Body of pancreas (tissue), 4 donors: Measurements from ENCODE around the gene IL17B. TPM values are rescaled to one million over a fixed set of nuclear protein-coding genes. Genes with fewer than 3 reads are reported as not detected.

ENCODE experiments used
- ATAC-seq: fragments of 150-250 bp; one replicate; pipeline ENCODE4 v1.9.1; 2016
- DNase-seq, 4 donors: peaks; one replicate each; pipeline ENCODE4 v3.0.0-alpha.2; 2019
- H3K27ac ChIP-seq, 4 donors: fragments of 200-600 bp; sonication (generic); 1 replicate in 3 of 4; 2 replicates in 1 of 4; pipeline versions ENCODE4 v1.5.1 to v1.6.1; 2016 to 2019; ENCODE audit warnings: mild to moderate bottlenecking in 1 of 4, mixed read lengths in 1 of 4, moderate library complexity in 1 of 4
- H3K27me3 ChIP-seq, 2 donors: fragments of 200-600 bp; sonication (generic); one replicate each; pipeline ENCODE4 v1.6.0; 2016; ENCODE audit warnings: mild to moderate bottlenecking in 1 of 2
- H3K36me3 ChIP-seq, 2 donors: fragments of 200-600 bp; sonication (generic); replicated peaks in 1 of 2; 2 replicates each; pipeline ENCODE4 v1.5.1; 2016; ENCODE audit warnings: low read depth in 2 of 2; ENCODE audit not compliant: insufficient read depth in 1 of 2
- H3K4me1 ChIP-seq: fragments of 200-600 bp; sonication (generic); one replicate; pipeline ENCODE4 v1.6.0; 2016
- H3K4me3 ChIP-seq, 2 donors: fragments of 200-600 bp; sonication (generic); 1 replicate in 1 of 2; 2 replicates in 1 of 2; pipeline ENCODE4 v1.5.1; 2016 to 2019
- H3K9me3 ChIP-seq, 3 donors: fragments of 200-600 bp; sonication (generic); 1 replicate in 2 of 3; 2 replicates in 1 of 3; pipeline ENCODE4 v1.5.1; 2016
- CTCF ChIP-seq, 7 experiments: fragments of 450-650 bp in 4 of 7; fragments of 200-600 bp in 3 of 7; sonication (generic) in 3 of 7; IDR thresholded peaks; one replicate each; pipeline ENCODE4 v1.5.1; 2016 to 2019; ENCODE audit warnings: antibody characterized with exemption in 7 of 7
- POLR2A ChIP-seq, 3 donors: fragments of 450-650 bp; IDR thresholded peaks; one replicate each; pipeline ENCODE4 v1.6.1; 2016; ENCODE audit warnings: antibody characterized with exemption in 3 of 3, mild to moderate bottlenecking in 2 of 3
- WGBS, 2 donors: methylation state at CpG; one replicate each; pipeline ENCODE4 v1.1.5; 2017; 5-methylcytosine and 5-hydroxymethylcytosine counted together
- intact Hi-C: fragments of 100-400 bp; cut with DNase I; formaldehyde crosslinking; loops from one replicate; pipeline ENCODE4 v1.15.1; 2023
- total RNA-seq, 2 donors: library from RNA; depleted of rRNA; stranded (reverse); fragments of >200 nt; gene quantifications; one replicate each; pipeline ENCODE4 v1.1.0, GENCODE V29; 2016

The IL17B gene
- total RNA-seq, 2 donors from 2014 or later: not detected

GRCh38 chr5:149424371-149425315 lies 45.6 kb upstream of the IL17B start:
- Histone ChIP-seq H3K36me3 (no peaks in the 10 kb centered on the region), H3K27me3 (no peaks in the 10 kb centered on the region), H3K9me3 (no peaks in the 10 kb centered on the region), H3K27ac (no peak overlapping the region), H3K4me1 (no peaks in the 10 kb centered on the region), H3K4me3 (no peak overlapping the region)
- WGBS, 2 donors: 73 to 77% methylated on average over 9 to 10 of the region's 10 CpGs
- no peak for DNase-seq
- TF ChIP-seq POLR2A (IDR thresholded peaks at IDR 0.05): no peak
- TF ChIP-seq CTCF (IDR thresholded peaks at IDR 0.05): no peak
- ATAC-seq: no peak
- intact Hi-C loops: no loop called here

GRCh38 chr5:149423794-149424268 lies 44.7 kb upstream of the IL17B start:
- ATAC-seq: peak; percentile 10
- Histone ChIP-seq H3K4me3 (no peak overlapping the region), H3K4me1 (no peaks in the 10 kb centered on the region), H3K36me3 (no peaks in the 10 kb centered on the region), H3K27ac (peak overlapping the region in 1 of 4 donors; percentile 48), H3K9me3 (no peaks in the 10 kb centered on the region), H3K27me3 (no peaks in the 10 kb centered on the region)
- DNase-seq: no peak
- intact Hi-C loops: no loop called here
- no peak for TF ChIP-seq POLR2A (IDR thresholded peaks at IDR 0.05)
- TF ChIP-seq CTCF (IDR thresholded peaks at IDR 0.05): no peak
- 60 to 70% methylated on average over 4 to 7 of the region's 7 CpGs for WGBS, 2 donors

- Histone ChIP-seq H3K9me3 (no peaks in the 10 kb centered on the region), H3K4me1 (no peaks in the 10 kb centered on the region), H3K27me3 (no peaks in the 10 kb centered on the region), H3K36me3 (no peaks in the 10 kb centered on the region), H3K27ac (peak overlapping the region in 2 of 4 donors; percentile 6 to 48), H3K4me3 (no peak overlapping the region)
- no peak for TF ChIP-seq POLR2A (IDR thresholded peaks at IDR 0.05)
- TF ChIP-seq CTCF (IDR thresholded peaks at IDR 0.05): no peak
- DNase-seq: no peak
- 65 to 69% methylated on average over 9 of the region's 9 CpGs for WGBS, 2 donors
- ATAC-seq: no peak
- intact Hi-C loops: no loop called here
These were observed 44.1 kb upstream of the IL17B start for GRCh38 chr5:149423049-149423793.

- peak overlapping the region in 1 of 4 donors; percentile 48 for H3K27ac ChIP-seq
- TF ChIP-seq POLR2A (IDR thresholded peaks at IDR 0.05): no peak
- TF ChIP-seq CTCF (IDR thresholded peaks at IDR 0.05): no peak
- no peaks in the 10 kb centered on the region for H3K27me3 ChIP-seq
- intact Hi-C loops: no loop called here
- no peak overlapping the region for H3K4me3 ChIP-seq
- WGBS, 2 donors: 43 to 55% methylated on average over 12 to 19 of the region's 19 CpGs
- H3K4me1 ChIP-seq: no peaks in the 10 kb centered on the region
- no peaks in the 10 kb centered on the region for H3K9me3 ChIP-seq
- H3K36me3 ChIP-seq: no peaks in the 10 kb centered on the region
- DNase-seq (peak in 2 of 4 donors; percentile 16 to 42), ATAC-seq (peak; percentile 49)
These were observed 43.4 kb upstream of the IL17B start for GRCh38 chr5:149422366-149423048.
